ENCODE results near the gene PPFIA2. TPM values are rescaled to one million over a fixed set of nuclear protein-coding genes. Genes with fewer than 3 reads are reported as not detected.
A peak's percentile ranks its signal among the peaks of the same experiment; 100 is the strongest.

PPFIA2 gene
- total RNA-seq, 1 experiment from 2014 or later: not detected

DNA sequence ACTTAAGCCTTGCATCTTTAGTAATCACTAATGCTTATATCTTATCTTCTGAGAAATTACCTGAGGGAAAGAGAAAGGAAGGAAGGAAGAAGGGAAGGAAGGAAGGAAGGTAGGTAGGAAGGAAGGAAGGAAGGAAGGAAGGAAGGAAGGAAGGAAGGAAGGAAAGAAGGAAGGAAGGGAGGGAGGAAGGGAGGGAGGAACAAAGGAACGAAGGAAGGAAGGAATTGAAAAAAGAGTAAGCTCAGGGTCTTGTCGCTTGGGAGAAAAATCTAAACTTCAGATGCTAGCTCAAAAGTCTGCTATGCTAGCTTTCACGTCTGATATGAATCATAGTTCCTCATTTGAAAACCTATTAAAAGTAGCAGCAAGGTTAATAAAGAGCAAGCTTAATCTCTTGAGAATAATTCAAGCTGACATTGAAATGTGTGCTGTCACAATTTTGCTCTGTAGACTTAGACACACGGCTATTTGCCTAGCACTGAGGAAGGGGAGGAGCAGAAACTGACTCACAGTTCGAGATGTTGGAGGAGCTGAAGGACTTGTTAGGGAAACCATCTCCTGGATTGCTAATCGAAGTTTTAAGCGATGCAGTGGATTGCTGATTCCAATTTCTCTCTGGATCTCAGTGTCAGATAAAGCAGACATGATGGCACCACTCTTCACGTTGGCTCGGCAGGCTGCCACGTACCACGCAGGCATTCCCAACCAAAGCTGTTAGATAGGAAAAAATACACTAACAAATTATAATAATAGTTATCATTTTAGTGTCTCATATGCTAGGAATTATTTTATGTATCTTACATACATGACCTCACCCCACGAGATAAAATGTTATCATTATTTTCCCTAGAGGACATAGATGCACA lies 464.6 kb downstream of the PPFIA2 start:
- ATAC-seq: no peak
- POLR2A ChIA-PET (ENCODE audit: unreplicated experiment): no interaction called here
- H3K9ac ChIP-seq (ENCODE audit: low read length): no peak overlapping the region

DNA sequence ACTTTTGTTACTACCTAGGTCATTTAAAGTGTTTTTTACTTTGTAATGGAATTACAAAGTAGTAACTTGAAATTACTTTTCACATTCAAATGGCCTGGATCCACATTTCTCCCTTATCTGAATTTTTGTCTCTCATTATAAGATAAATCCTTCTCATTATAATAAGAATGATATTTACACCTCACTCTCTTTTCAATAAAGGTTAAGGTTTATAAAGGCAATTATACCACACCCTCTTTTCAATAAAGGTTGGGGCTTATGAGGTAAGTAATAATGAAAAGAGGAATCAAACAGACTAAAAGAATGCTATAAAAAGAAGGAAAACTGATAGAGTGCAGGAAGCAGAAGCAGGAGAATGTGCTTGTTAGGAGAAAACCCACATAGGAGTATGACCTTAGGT lies 470.5 kb downstream of the PPFIA2 start:
- CTCF ChIA-PET: no interaction called here
- H2AFZ ChIP-seq (ENCODE audit: low read length): no peak overlapping the region
- no peak overlapping the region for H3K4me2 ChIP-seq (ENCODE audit: low read length)
- DNase-seq (no peak), ATAC-seq (no peak)
- H4K20me1 ChIP-seq (ENCODE audit: low read length): no peaks in the 10 kb centered on the region
- H3K36me3 ChIP-seq (ENCODE audit: low read depth, low read length): no peaks in the 10 kb centered on the region
- no peaks in the 10 kb centered on the region for H3K9me2 ChIP-seq (replicated peaks; ENCODE audit: low read length)
- no peak overlapping the region for H3K27ac ChIP-seq (ENCODE audit: low read length)
- no peaks in the 10 kb centered on the region for H3K79me2 ChIP-seq (ENCODE audit: low read length)
- no peaks in the 10 kb centered on the region for H3K9me3 ChIP-seq (ENCODE audit: low read length)
- no peaks in the 10 kb centered on the region for H3K27me3 ChIP-seq (ENCODE audit: low read length)
- no peaks in the 10 kb centered on the region for H3F3A ChIP-seq (ENCODE audit: low read length, unreplicated experiment)
- POLR2A ChIA-PET (ENCODE audit: unreplicated experiment): no interaction called here
- no peak overlapping the region for H3K9ac ChIP-seq (ENCODE audit: low read length)
- H3K4me1 ChIP-seq (ENCODE audit: insufficient read depth, low read length): no peaks in the 10 kb centered on the region
- no TSS peak for BruUV-seq (replicated peaks)
- no peak overlapping the region for H3K4me3 ChIP-seq (ENCODE audit: low read length)
- intact Hi-C loops (cut with micrococcal nuclease): no loop called here
- no peak for TF ChIP-seq EZH2 (IDR thresholded peaks at IDR 0.05; ENCODE audit: low read length, unreplicated experiment)
- TF ChIP-seq, protein P1, sequence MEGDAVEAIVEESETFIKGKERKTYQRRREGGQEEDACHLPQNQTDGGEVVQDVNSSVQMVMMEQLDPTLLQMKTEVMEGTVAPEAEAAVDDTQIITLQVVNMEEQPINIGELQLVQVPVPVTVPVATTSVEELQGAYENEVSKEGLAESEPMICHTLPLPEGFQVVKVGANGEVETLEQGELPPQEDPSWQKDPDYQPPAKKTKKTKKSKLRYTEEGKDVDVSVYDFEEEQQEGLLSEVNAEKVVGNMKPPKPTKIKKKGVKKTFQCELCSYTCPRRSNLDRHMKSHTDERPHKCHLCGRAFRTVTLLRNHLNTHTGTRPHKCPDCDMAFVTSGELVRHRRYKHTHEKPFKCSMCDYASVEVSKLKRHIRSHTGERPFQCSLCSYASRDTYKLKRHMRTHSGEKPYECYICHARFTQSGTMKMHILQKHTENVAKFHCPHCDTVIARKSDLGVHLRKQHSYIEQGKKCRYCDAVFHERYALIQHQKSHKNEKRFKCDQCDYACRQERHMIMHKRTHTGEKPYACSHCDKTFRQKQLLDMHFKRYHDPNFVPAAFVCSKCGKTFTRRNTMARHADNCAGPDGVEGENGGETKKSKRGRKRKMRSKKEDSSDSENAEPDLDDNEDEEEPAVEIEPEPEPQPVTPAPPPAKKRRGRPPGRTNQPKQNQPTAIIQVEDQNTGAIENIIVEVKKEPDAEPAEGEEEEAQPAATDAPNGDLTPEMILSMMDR (conservative IDR thresholded peaks at IDR 0.05; ENCODE audit: low read depth, low read length): no peak

More for the DNA sequence above, 464.6 kb downstream of the PPFIA2 start:
- no peaks in the 10 kb centered on the region for H4K20me1 ChIP-seq (ENCODE audit: low read length)
- H3K9me3 ChIP-seq (ENCODE audit: low read length): no peaks in the 10 kb centered on the region
- H3K27me3 ChIP-seq (ENCODE audit: low read length): no peaks in the 10 kb centered on the region
- no peaks in the 10 kb centered on the region for H3K79me2 ChIP-seq (ENCODE audit: low read length)
- no peak overlapping the region for H3K4me3 ChIP-seq (ENCODE audit: low read length)
- no TSS peak for BruUV-seq (replicated peaks)
- H3K4me1 ChIP-seq (ENCODE audit: insufficient read depth, low read length): no peaks in the 10 kb centered on the region
- no peaks in the 10 kb centered on the region for H3F3A ChIP-seq (ENCODE audit: low read length, unreplicated experiment)
- H3K9me2 ChIP-seq (replicated peaks; ENCODE audit: low read length): no peaks in the 10 kb centered on the region
- peak; percentile 6 for DNase-seq
- CTCF ChIA-PET: no interaction called here
- H2AFZ ChIP-seq (ENCODE audit: low read length): no peak overlapping the region
- intact Hi-C loops (cut with micrococcal nuclease): no loop called here
- no peak overlapping the region for H3K27ac ChIP-seq (ENCODE audit: low read length)
- H3K4me2 ChIP-seq (ENCODE audit: low read length): no peak overlapping the region
- TF ChIP-seq EZH2phosphoT487 (IDR thresholded peaks at IDR 0.05; ENCODE audit: borderline replicate concordance, low read length) (no peak), EZH2 (IDR thresholded peaks at IDR 0.05; ENCODE audit: low read length, unreplicated experiment) (no peak)
- TF ChIP-seq, protein P1 (conservative IDR thresholded peaks at IDR 0.05; ENCODE audit: low read depth, low read length): no peak
- no peaks in the 10 kb centered on the region for H3K36me3 ChIP-seq (ENCODE audit: low read depth, low read length)

DNA sequence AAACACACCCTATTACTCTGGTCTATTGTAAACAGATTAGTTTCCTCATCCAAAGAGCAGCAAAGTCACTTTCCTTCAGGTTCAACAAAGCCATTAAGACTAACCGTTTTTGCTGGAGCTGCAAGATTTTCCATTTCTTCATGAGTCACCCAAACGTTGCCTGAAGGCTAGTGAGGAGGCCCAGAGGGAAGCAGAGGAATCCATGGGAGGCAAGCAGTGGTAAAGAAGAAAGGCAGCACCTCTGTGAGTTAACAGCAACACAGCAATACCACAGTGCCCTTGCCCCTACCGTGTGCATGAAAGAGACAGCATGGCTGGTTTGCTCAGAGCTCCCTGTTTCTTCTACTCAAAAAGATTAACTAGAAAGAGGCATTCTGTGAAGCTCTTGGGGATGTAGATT lies 475.0 kb downstream of the PPFIA2 start:
- no peaks in the 10 kb centered on the region for H3K9me3 ChIP-seq (ENCODE audit: low read length)
- POLR2A ChIA-PET (ENCODE audit: unreplicated experiment): no interaction called here
- TF ChIP-seq, protein P1 (conservative IDR thresholded peaks at IDR 0.05; ENCODE audit: low read depth, low read length): no peak
- TF ChIP-seq EZH2phosphoT487 (IDR thresholded peaks at IDR 0.05; ENCODE audit: borderline replicate concordance, low read length): no peak
- TF ChIP-seq EZH2 (IDR thresholded peaks at IDR 0.05; ENCODE audit: low read length, unreplicated experiment): no peak
- no peaks in the 10 kb centered on the region for H3F3A ChIP-seq (ENCODE audit: low read length, unreplicated experiment)
- H3K9ac ChIP-seq (ENCODE audit: low read length): no peak overlapping the region
- peak; percentile 8 for DNase-seq
- no peak overlapping the region for H3K4me3 ChIP-seq (ENCODE audit: low read length)
- no peaks in the 10 kb centered on the region for H3K4me1 ChIP-seq (ENCODE audit: insufficient read depth, low read length)
- no peaks in the 10 kb centered on the region for H3K79me2 ChIP-seq (ENCODE audit: low read length)
- ATAC-seq: no peak
- H3K27me3 ChIP-seq (ENCODE audit: low read length): no peaks in the 10 kb centered on the region; the same call in 1 of the 2 replicates
- H3K27ac ChIP-seq (ENCODE audit: low read length): no peak overlapping the region
- BruUV-seq (replicated peaks): no TSS peak
- no peak overlapping the region for H3K4me2 ChIP-seq (ENCODE audit: low read length)
- no peak overlapping the region for H2AFZ ChIP-seq (ENCODE audit: low read length)
- no peaks in the 10 kb centered on the region for H4K20me1 ChIP-seq (ENCODE audit: low read length)
- intact Hi-C loops (cut with micrococcal nuclease): no loop called here
- H3K9me2 ChIP-seq (replicated peaks; ENCODE audit: low read length): no peaks in the 10 kb centered on the region
- CTCF ChIA-PET: no interaction called here
- H3K36me3 ChIP-seq (ENCODE audit: low read depth, low read length): no peaks in the 10 kb centered on the region

All from PC-3 (cell line).